ENCODE results near the gene UCP3.

The UCP3 gene

DNA sequence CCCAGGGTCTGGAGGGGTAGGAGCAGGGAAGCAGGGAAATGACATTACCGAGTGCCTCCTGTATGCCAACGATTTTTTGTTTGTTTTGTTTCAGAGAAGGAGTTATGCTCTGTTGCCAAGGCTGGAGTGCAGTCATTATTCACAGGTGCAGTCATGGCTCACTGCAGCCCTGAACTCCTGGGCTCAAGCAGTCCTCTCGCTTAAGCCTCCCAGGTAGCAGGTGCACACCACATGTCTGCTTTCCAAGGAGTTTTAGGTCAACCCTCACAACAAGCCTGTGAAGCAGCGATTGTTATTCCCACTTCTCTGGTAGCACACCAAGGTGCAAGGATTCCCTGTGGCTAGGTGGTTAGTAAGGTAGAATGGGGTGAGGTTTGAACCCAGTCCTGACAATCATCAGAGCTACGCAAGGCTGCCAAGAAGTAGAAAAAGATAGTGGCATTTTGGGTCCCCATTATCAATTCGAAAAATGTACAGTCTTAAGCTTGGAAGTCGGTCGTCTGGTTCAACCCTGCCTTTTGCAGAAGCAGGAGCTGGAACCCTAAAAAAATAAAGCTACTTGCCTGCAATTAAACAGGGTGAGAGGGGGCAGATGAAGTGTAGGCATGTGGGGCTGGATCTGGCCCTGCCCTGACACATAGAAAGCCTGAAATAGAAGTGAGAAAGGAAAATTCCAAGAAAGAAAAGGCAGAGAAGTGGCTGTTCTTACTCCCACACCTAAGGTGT, 9.1 kb downstream of the UCP3 start:
- H3K36me3 ChIP-seq (replicated peaks; ENCODE audit: low read depth, low read length) = no peaks in the 10 kb centered on the region
- H3K9ac ChIP-seq (ENCODE audit: low read length) = no peak overlapping the region
- H3K4me2 ChIP-seq (ENCODE audit: low read length) = no peak overlapping the region
- H3K27ac ChIP-seq (ENCODE audit: low read length) = no peak overlapping the region
- no peak overlapping the region for H3K4me3 ChIP-seq (ENCODE audit: low read length)
- no peaks in the 10 kb centered on the region for H4K20me1 ChIP-seq (ENCODE audit: insufficient read depth, low read length)
- no peak overlapping the region for H2AFZ ChIP-seq (ENCODE audit: low read depth, low read length)
- H3K79me2 ChIP-seq (ENCODE audit: low read length) = no peaks in the 10 kb centered on the region
- no peaks in the 10 kb centered on the region for H3K9me3 ChIP-seq (ENCODE audit: insufficient read depth, low read length)
- H3K27me3 ChIP-seq (ENCODE audit: low read depth, low read length) = no peaks in the 10 kb centered on the region
- peaks cover 38% of the 10 kb centered on the region for H3K4me1 ChIP-seq (ENCODE audit: low read length)
- no peak for TF ChIP-seq CTCF (IDR thresholded peaks at IDR 0.05; ENCODE audit: low read depth, low read length)
- TF ChIP-seq EZH2phosphoT487 (IDR thresholded peaks at IDR 0.05; ENCODE audit: low read depth) = no peak

DNA sequence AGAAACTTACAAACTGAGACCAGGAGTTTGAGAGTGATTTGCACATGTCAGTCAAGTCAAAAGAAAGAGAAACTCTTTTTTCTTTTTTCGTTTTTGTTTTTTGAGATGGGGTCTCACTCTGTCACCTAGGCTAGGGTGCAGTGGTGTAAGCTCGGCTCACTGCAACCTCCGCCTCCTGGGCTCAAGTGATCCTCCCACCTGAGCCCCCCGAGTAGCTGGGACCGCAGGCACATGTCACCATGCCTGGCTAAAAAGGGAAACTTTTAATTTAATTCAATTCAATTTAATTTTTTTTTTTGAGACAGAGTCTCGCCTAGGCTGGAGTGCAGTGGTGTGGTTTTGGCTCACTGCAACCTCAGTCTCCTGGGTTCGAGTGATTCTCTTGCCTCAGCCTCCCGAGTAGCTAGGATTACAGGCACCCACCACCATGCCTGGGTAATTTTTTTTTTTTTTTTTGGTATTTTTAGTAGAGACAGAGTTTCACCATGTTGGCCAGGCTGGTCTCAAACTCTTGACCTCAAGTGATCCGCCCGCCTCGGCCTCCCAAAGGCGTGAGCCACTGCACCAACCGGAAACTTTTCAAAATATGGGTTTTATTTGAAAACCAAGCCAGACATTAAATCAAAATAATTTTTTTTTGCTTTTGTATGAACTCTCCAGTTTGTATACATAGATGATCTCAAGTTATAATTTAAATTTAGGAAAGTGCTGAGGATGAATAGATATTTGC, 9.9 kb downstream of the UCP3 start:
- H3K4me3 ChIP-seq (ENCODE audit: low read length) = no peak overlapping the region
- H2AFZ ChIP-seq (ENCODE audit: low read depth, low read length) = no peak overlapping the region
- H3K4me1 ChIP-seq (ENCODE audit: low read length) = peaks cover 45% of the 10 kb centered on the region
- H3K27ac ChIP-seq (ENCODE audit: low read length) = no peak overlapping the region
- H3K79me2 ChIP-seq (ENCODE audit: low read length) = no peaks in the 10 kb centered on the region
- no peaks in the 10 kb centered on the region for H4K20me1 ChIP-seq (ENCODE audit: insufficient read depth, low read length)
- no peaks in the 10 kb centered on the region for H3K9me3 ChIP-seq (ENCODE audit: insufficient read depth, low read length)
- no peak overlapping the region for H3K4me2 ChIP-seq (ENCODE audit: low read length)
- no peak for TF ChIP-seq CTCF (IDR thresholded peaks at IDR 0.05; ENCODE audit: low read depth, low read length)
- no peak for TF ChIP-seq EZH2phosphoT487 (IDR thresholded peaks at IDR 0.05; ENCODE audit: low read depth)
- H3K27me3 ChIP-seq (ENCODE audit: low read depth, low read length) = no peaks in the 10 kb centered on the region
- H3K36me3 ChIP-seq (replicated peaks; ENCODE audit: low read depth, low read length) = no peaks in the 10 kb centered on the region
- H3K9ac ChIP-seq (ENCODE audit: low read length) = no peak overlapping the region

DNA sequence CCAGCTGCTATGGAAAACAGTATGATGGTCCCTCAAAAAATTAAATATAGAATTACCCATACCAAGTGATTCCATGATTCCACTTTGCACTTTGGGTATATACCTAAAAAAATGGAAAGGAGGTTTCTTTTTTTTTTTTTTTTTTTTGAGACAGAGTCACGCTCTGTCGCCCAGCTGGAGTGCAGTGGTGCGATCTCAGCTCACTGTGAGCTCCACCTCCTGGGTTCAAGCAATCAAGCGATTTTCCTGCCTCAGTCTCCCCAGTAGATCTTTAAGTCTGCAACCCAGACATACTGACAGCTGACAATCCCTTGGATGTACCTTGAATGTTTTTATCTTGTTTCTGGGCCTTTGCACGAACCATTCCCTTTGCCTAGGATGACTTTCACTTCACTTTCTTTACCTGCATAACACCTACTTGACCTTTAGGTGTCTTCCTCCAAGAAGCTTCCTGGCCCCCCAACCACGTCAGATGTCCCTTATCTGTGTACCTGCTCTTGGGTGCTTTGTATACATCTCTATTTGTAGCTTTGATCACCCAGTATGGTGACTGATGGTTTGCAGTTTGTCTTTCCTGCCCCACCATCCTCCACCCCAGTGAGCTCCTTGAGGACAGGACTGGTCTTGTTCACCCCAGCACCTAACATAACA, 11.6 kb downstream of the UCP3 start:
- H3K4me3 ChIP-seq (ENCODE audit: low read length) = peak overlapping the region; percentile 10; the same call in 1 of the 2 replicates
- TF ChIP-seq CTCF (IDR thresholded peaks at IDR 0.05; ENCODE audit: low read depth, low read length) (no peak), EZH2phosphoT487 (IDR thresholded peaks at IDR 0.05; ENCODE audit: low read depth) (no peak)
- H3K4me2 ChIP-seq (ENCODE audit: low read length) = peak overlapping the region; percentile 56
- H3K9me3 ChIP-seq (ENCODE audit: insufficient read depth, low read length) = no peaks in the 10 kb centered on the region
- no peaks in the 10 kb centered on the region for H3K27me3 ChIP-seq (ENCODE audit: low read depth, low read length)
- no peak overlapping the region for H3K27ac ChIP-seq (ENCODE audit: low read length)
- no peaks in the 10 kb centered on the region for H3K36me3 ChIP-seq (replicated peaks; ENCODE audit: low read depth, low read length)
- no peaks in the 10 kb centered on the region for H4K20me1 ChIP-seq (ENCODE audit: insufficient read depth, low read length)
- H3K4me1 ChIP-seq (ENCODE audit: low read length) = peaks cover 62% of the 10 kb centered on the region
- no peak overlapping the region for H3K9ac ChIP-seq (ENCODE audit: low read length)
- no peak overlapping the region for H2AFZ ChIP-seq (ENCODE audit: low read depth, low read length)
- no peaks in the 10 kb centered on the region for H3K79me2 ChIP-seq (ENCODE audit: low read length)

DNA sequence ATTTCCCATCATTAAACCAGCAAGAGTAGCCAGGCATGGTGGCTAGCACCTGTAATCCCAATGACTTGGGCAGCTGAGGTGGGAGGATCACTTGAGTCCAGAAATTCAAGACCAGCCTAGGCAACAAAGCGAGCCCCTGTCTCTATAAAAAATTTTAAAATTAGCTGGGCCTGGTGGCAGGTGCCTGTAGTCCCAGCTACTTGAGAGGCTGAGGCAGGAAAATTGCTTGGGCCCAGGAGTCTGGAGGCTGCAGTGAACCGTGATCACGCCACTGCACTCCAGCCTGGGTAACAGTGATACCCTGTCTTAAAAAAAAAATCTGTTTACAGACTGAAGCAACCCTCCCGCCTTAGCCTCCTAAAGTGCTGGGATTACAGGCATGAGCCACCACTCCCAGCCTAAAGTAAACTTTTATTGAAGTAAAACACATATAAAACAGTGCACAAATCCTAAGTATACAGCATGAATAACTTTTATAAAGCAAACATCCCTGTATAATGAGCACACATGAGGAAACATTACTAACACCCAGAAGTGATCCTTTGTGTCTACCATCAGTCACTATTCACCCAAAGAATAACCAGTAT, 12.6 kb downstream of the UCP3 start:
- H3K79me2 ChIP-seq (ENCODE audit: low read length) = no peaks in the 10 kb centered on the region
- no peaks in the 10 kb centered on the region for H3K36me3 ChIP-seq (replicated peaks; ENCODE audit: low read depth, low read length)
- no peaks in the 10 kb centered on the region for H3K9me3 ChIP-seq (ENCODE audit: insufficient read depth, low read length)
- H2AFZ ChIP-seq (ENCODE audit: low read depth, low read length) = no peak overlapping the region
- H3K4me1 ChIP-seq (ENCODE audit: low read length) = peaks cover 70% of the 10 kb centered on the region
- no peak overlapping the region for H3K4me3 ChIP-seq (ENCODE audit: low read length)
- H3K27ac ChIP-seq (ENCODE audit: low read length) = peak overlapping the region; percentile 55
- H3K27me3 ChIP-seq (ENCODE audit: low read depth, low read length) = no peaks in the 10 kb centered on the region
- H3K9ac ChIP-seq (ENCODE audit: low read length) = no peak overlapping the region
- H3K4me2 ChIP-seq (ENCODE audit: low read length) = peak overlapping the region; percentile 56
- no peaks in the 10 kb centered on the region for H4K20me1 ChIP-seq (ENCODE audit: insufficient read depth, low read length)
- TF ChIP-seq CTCF (IDR thresholded peaks at IDR 0.05; ENCODE audit: low read depth, low read length) = no peak
- TF ChIP-seq EZH2phosphoT487 (IDR thresholded peaks at IDR 0.05; ENCODE audit: low read depth) = no peak
